HG02884 (cell line): ENCODE data around the gene TBX4.
"Not testable (repeated sequence)": the region's sequence is repeated elsewhere in the genome, so short reads cannot be mapped to it uniquely, and the experiment has no call there.

Experiments
- ATAC-seq: cut with Tn5 transposase; IDR thresholded peaks from one replicate; pipeline ENCODE4 v1.9.1; 2021; ENCODE audit warnings: mild to moderate bottlenecking, moderate library complexity; ENCODE audit not compliant: unreplicated experiment

The TBX4 gene

GRCh38 chr17:61480414-61480807 lies 28.2 kb downstream of the TBX4 start:
- no peak for ATAC-seq

DNA sequence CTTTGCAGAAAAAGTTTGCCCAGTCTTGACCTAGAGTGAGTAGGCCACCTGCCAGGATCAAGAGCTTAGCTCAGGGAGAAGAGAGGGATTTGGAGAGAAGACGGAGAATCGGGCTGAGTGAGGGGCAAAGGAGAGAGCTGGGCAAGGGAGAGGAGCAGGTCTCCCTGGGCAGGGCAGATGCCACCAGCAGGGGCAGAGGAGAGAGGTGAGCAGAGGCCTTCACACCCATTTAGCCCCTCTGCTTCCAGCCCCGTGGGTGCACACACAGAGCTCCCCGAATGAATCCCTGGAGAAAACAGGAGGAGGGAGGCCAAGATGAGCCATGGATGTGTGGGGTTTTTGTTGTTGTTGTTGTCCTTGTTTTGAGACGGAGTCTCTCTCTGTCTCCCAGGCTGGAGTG lies 29.2 kb downstream of the TBX4 start:
- no peak for ATAC-seq

GRCh38 chr17:61482467-61482866 lies 30.2 kb downstream of the TBX4 start:
- ATAC-seq: no peak

DNA sequence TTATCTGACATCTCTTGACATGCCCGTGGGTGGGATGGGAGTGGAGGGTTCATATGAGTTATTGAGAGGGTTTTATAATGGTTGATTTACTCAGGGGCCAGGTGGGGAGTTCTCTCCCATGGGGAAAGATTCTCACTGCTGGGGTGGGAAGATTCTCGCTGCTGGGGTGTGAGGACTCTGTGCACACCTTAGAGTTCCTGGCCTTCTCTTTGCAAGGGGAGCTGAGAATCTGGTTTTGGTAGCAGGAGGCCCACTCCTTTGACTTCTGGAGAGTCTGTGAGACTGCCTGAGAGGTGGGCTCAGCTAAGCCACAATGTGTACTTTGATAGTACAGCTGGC lies 31.5 kb downstream of the TBX4 start:
- no peak for ATAC-seq

- ATAC-seq: no peak
These were observed 32.0 kb downstream of the TBX4 start for GRCh38 chr17:61484174-61484573.

DNA sequence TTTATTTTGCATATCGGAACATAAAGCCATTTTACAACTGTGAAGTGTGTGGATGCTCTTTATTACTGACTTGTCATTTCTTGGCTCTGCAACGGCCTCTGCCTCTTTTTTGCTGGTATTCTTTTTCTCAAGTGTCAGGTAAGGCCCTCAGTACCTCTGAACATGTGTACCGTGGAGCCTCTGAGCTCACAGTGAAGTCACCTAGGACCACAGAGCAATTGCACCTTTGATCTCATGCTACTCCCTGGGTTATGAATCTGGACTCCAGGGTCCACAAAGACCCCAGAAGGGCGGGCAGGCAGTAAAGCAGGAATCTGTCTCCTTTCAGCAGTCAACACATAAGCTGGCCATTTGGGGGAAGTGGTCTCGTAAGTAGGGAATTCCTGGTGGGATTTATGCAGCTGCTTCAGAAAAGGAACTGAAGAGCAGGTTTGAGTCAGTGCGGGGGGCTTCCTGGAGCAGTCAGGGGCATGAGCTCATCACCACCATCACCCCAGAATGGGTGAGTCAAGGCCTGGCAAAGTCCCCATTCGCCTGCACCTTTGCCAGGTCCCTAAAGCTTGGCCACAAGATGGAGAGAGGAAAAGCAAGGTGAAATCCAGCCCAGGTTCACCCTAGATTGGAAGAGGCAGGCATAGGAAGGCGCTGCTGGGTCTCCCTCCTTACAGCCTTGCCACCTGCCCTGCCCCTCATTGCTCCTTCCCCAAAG lies 33.0 kb downstream of the TBX4 start:
- no peak for ATAC-seq

DNA sequence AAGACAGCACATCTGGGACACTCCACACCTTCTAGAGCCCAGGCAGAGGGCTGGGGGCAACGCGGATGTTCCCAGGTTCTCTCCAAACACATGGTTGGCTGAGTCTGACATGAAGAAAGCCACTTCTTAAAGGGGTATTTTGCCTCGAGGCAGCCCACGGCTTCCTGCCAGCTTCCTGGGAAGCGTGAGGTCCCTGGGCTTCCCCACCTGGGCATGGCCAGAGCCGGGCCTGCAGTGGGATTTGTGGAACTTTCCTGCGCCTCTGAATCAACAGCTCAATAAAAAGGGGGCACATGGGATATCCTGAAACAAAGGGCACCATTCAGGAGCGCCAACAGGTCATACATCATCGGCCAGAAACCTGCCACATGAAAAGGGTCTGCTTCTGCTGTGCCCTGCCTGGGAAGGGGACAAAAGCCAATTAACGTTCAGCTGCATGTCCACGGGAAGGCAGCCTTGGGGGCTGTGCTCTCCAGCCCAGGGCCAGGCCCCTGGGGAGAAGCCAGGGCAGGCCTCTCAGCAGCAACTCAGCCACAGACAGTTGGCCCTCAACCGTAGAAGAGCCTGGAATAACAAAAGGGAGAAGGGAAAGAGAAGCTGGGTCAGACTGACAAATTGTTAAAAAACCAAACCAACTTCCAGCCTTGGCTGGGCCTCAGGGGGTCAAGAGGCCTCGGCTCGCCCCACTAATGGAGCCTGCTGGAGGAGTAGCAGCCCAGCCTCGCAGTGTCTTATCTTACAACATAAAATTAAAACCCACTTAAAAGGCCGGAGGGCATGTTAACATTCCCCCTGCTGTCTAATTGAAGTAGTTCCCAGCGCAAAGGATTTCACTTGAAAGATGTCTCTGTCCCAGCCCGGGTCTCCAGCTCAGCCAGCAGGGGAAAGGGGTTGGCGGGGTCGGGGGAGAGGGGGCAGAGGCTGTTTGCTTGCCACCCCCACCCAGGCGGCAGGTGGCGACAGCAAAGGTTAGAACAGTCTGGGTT lies 34.2 kb downstream of the TBX4 start:
- no peak for ATAC-seq

- ATAC-seq: no peak
These were observed 35.2 kb downstream of the TBX4 start for GRCh38 chr17:61487161-61487988.

GRCh38 chr17:61487989-61488595 lies 35.9 kb downstream of the TBX4 start:
- no peak for ATAC-seq

- no peak for ATAC-seq
These were observed 36.9 kb downstream of the TBX4 start for GRCh38 chr17:61488878-61489718.

DNA sequence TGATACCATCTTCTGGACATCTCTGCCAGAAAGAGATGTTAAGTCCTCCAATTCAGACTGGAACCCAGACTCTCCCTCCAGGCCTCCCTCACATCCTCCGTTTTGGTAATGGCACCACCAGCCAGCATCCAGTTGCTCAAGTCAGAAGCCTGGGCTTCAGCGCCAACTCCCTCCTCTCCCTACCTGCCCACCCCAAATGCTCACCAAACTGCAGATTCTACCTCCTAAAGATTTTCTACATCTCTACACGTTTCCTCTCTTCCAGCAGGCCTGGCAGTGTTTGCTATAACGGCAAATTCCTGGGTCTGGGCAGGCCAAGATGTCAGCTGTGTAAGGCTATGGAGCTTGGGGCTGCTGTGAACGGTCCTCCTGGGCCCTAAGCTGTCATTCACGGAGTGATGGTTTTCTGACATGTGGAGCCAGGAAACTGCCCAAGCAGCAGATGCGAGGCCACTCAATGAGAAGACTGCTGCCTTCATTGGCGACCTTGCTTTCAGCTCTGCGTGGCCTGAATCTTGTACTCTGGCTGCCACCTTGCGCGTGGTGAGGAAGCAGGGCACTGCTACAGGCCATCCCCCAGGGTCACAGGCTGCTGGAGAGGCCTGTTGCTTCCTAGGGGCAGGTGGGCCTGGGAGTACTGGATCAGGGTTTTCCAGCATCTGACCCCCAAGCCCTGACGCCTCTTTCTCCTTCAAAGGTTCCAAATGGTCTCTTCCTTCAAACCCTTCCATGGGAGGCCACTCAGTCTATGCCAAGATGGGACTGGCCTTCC lies 37.7 kb downstream of the TBX4 start:
- ATAC-seq: no peak

GRCh38 chr17:61490540-61490975 lies 38.3 kb downstream of the TBX4 start:
- ATAC-seq: no peak

DNA sequence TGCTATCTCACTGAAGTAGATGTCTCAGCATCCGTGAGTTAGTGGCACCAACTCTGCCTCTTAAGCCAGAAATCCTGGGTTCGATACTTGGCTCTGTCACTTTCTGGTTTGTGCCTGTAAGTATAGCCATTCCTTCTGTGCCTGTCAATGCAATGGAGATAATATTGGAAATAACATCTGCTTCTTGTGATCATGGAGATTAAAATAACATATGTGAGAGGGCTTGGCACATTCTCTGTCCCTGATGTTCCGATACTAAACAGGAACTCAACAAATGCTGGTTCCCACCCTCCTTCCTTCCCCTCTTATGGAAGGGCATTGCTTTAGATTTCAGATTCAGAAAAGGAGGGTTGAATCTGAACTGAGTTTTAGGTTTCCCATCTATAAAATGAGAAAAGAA lies 39.8 kb downstream of the TBX4 start:
- ATAC-seq: no peak

- ATAC-seq: no peak
These were observed 40.7 kb downstream of the TBX4 start for GRCh38 chr17:61492759-61493526.

GRCh38 chr17:61493830-61494324 lies 41.7 kb downstream of the TBX4 start:
- ATAC-seq: not testable (repeated sequence)

- no peak for ATAC-seq
These were observed 42.3 kb downstream of the TBX4 start for GRCh38 chr17:61494325-61495160.

DNA sequence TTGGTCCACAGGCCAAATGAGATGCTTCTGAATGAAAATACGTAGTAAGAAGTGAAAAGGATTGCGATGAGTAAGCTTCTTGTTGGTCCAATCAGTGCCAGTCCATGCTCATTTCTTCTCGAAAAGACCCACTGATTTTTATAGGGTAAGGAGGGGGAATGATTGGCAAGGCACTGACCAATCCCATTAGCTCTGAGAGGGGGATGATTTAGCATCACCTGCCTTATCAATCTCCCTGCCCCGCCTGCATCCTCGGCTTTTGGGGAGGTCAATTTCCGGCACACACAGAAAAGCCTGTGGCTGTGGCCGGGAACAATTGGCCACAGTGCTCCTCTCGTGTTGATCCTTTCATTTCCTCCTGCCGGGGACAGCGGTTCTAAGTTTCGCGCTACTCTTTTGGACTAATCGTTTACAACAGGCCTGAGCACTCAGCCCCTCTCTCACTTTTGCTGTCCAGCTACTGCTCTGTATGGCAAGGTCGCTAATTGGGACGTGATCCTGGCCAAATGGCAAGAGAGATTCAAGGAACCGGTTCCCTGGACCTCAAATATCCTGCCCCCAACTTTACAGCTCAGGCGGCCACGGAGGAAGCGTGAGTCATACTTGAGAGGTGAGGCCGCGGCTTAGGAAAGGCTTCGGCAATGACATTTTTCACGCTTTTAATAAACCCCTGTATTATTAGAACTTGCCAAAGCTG lies 43.1 kb downstream of the TBX4 start:
- no peak for ATAC-seq
